COLO668 (cell line): ENCODE results near the gene SNORC.
"Not testable (repeated sequence)": the region's sequence is repeated elsewhere in the genome, so short reads cannot be mapped to it uniquely, and the experiment has no call there.

Experiments
- DNase-seq: peaks from one replicate; lab custom pipeline; 2025; ENCODE audit not compliant: unreplicated experiment; lab: John Stamatoyannopoulos, UW

SNORC gene

GRCh38 chr2:232896111-232896510, 26.0 kb downstream of the SNORC start:
- no peak for DNase-seq

- DNase-seq = no peak
Measured at GRCh38 chr2:232896720-232897597, 26.9 kb downstream of the SNORC start.

GRCh38 chr2:232897598-232898408, 27.7 kb downstream of the SNORC start:
- DNase-seq = no peak

GRCh38 chr2:232898592-232899543, 28.8 kb downstream of the SNORC start:
- DNase-seq = no peak

GRCh38 chr2:232900811-232901735, 31.0 kb downstream of the SNORC start:
- DNase-seq = no peak

GRCh38 chr2:232901736-232902578, 31.9 kb downstream of the SNORC start:
- no peak for DNase-seq

- DNase-seq = no peak
Measured at GRCh38 chr2:232903989-232904388, 33.9 kb downstream of the SNORC start.

- not testable (repeated sequence) for DNase-seq
Measured at GRCh38 chr2:232906867-232907717, 37.0 kb downstream of the SNORC start.

GRCh38 chr2:232907718-232908085, 37.6 kb downstream of the SNORC start:
- not testable (repeated sequence) for DNase-seq

GRCh38 chr2:232908695-232909094, 38.6 kb downstream of the SNORC start:
- DNase-seq = no peak

- DNase-seq = no peak
Measured at GRCh38 chr2:232910376-232910775, 40.3 kb downstream of the SNORC start.

- DNase-seq = no peak
Measured at GRCh38 chr2:232911712-232912277, 41.7 kb downstream of the SNORC start.

- DNase-seq = no peak
Measured at GRCh38 chr2:232913903-232914302, 43.8 kb downstream of the SNORC start.

GRCh38 chr2:232919141-232919540, 49.1 kb downstream of the SNORC start:
- DNase-seq = no peak

GRCh38 chr2:232920055-232920454, 50.0 kb downstream of the SNORC start:
- no peak for DNase-seq

GRCh38 chr2:232920760-232921159, 50.7 kb downstream of the SNORC start:
- DNase-seq = no peak

- no peak for DNase-seq
Measured at GRCh38 chr2:232924433-232924832, 54.4 kb downstream of the SNORC start.
